PC-3 (cell line): ENCODE results near the gene ATOSA. TPM values are rescaled to one million over a fixed set of nuclear protein-coding genes. Genes with fewer than 3 reads are reported as not detected.

Experiments used
- ATAC-seq: fragments of 200-7000 bp; cut with Tn5 transposase; 2 replicates; pipeline ENCODE4 v1.9.1; 2020; ENCODE audit warnings: mild to moderate bottlenecking, moderate library complexity
- BruUV-seq: library from RNA; stranded (reverse); fragments of 400-500 nt; replicated peaks from 2 replicates; lab custom pipeline; 2021; lab: Mats Ljungman, UMichigan
- CTCF ChIA-PET: fragments of 300-600 bp; sonication (Branson Sonifier 250); formaldehyde crosslinking; loops from one replicate; lab custom pipeline; 2022; ENCODE audit warnings: antibody characterized with exemption; lab: Charles Lee
- POLR2A ChIA-PET: fragments of 300-600 bp; sonication (Branson Sonifier 250); formaldehyde crosslinking; loops from one replicate; lab custom pipeline; 2022; ENCODE audit warnings: antibody characterized with exemption; ENCODE audit not compliant: unreplicated experiment; lab: Charles Lee
- DNase-seq: peaks from one replicate; pipeline ENCODE4 v3.0.0-alpha.2; 2015
- H2AFZ ChIP-seq: fragments of 300-600 bp; sonication (generic); 2 replicates; pipeline ENCODE4 v1.6.0; 2016; ENCODE audit warnings: antibody characterized with exemption, low read length
- H3F3A ChIP-seq: fragments of 300-600 bp; sonication (generic); one replicate; pipeline ENCODE4 v1.6.0; 2017; ENCODE audit warnings: antibody characterized with exemption, low read length, control low read depth, mild to moderate bottlenecking; ENCODE audit not compliant: unreplicated experiment
- H3K27ac ChIP-seq: fragments of 300-600 bp; sonication (generic); 2 replicates; pipeline ENCODE4 v1.5.1; 2016; ENCODE audit warnings: mild to moderate bottlenecking, low read length
- H3K27me3 ChIP-seq: fragments of 300-600 bp; sonication (generic); 2 replicates; pipeline ENCODE4 v1.6.1; 2016; ENCODE audit warnings: low read length, mixed read lengths
- H3K36me3 ChIP-seq: fragments of 300-600 bp; sonication (generic); 2 replicates; pipeline ENCODE4 v1.6.1; 2016; ENCODE audit warnings: low read depth, mixed run types, low read length, mixed read lengths
- H3K4me1 ChIP-seq: fragments of 300-600 bp; sonication (generic); 2 replicates; pipeline ENCODE4 v1.5.1; 2016; ENCODE audit warnings: low read length; ENCODE audit not compliant: insufficient read depth
- H3K4me2 ChIP-seq: fragments of 300-600 bp; sonication (generic); 2 replicates; pipeline ENCODE4 v1.6.0; 2016; ENCODE audit warnings: low read length
- H3K4me3 ChIP-seq: fragments of 300-600 bp; sonication (generic); 2 replicates; pipeline ENCODE4 v1.5.1; 2016; ENCODE audit warnings: mild to moderate bottlenecking, low read length, mixed read lengths
- H3K79me2 ChIP-seq: fragments of 300-600 bp; sonication (generic); 2 replicates; pipeline ENCODE4 v1.6.1; 2017; ENCODE audit warnings: low read length, mixed read lengths
- H3K9ac ChIP-seq: fragments of 300-600 bp; sonication (generic); 2 replicates; pipeline ENCODE4 v1.6.0; 2016; ENCODE audit warnings: mild to moderate bottlenecking, low read length
- H3K9me2 ChIP-seq: fragments of 300-600 bp; sonication (generic); replicated peaks from 2 replicates; pipeline ENCODE4 v1.6.1; 2016; ENCODE audit warnings: mixed run types, low read length, mixed read lengths
- H3K9me3 ChIP-seq: fragments of 300-600 bp; sonication (generic); 2 replicates; pipeline ENCODE4 v1.6.1; 2016; ENCODE audit warnings: low read length, mixed read lengths
- H4K20me1 ChIP-seq: fragments of 300-600 bp; sonication (generic); 2 replicates; pipeline ENCODE4 v1.6.1; 2016; ENCODE audit warnings: low read length, mixed read lengths
- EZH2 ChIP-seq: fragments of 300-600 bp; sonication (generic); IDR thresholded peaks from one replicate; pipeline ENCODE4 v1.6.1; 2017; ENCODE audit warnings: antibody characterized with exemption, mild to moderate bottlenecking, low read length; ENCODE audit not compliant: unreplicated experiment
- EZH2phosphoT487 ChIP-seq: fragments of 300-600 bp; sonication (generic); IDR thresholded peaks from 2 replicates; pipeline ENCODE4 v1.6.1; 2018; ENCODE audit warnings: mild to moderate bottlenecking, antibody characterized with exemption, low read length, borderline replicate concordance
- intact Hi-C: fragments of 100-400 bp; cut with micrococcal nuclease; formaldehyde crosslinking; loops from 2 replicates; pipeline ENCODE4 v1.9.0; 2023
- total RNA-seq: library from RNA; depleted of rRNA; stranded (reverse); fragments of >200 nt; gene quantifications from 2 replicates; pipeline ENCODE4 v1.2.3, GENCODE V29; 2014
- TF ChIP-seq, protein P1 (sequence below): fragments of 300-600 bp; sonication (generic); conservative IDR thresholded peaks from 2 replicates; pipeline ENCODE4 v1.5.1; 2017; ENCODE audit warnings: antibody characterized with exemption, low read depth, mild to moderate bottlenecking, low read length

Gene ATOSA
- total RNA-seq, 1 experiment from 2014 or later = 8.7 TPM

DNA sequence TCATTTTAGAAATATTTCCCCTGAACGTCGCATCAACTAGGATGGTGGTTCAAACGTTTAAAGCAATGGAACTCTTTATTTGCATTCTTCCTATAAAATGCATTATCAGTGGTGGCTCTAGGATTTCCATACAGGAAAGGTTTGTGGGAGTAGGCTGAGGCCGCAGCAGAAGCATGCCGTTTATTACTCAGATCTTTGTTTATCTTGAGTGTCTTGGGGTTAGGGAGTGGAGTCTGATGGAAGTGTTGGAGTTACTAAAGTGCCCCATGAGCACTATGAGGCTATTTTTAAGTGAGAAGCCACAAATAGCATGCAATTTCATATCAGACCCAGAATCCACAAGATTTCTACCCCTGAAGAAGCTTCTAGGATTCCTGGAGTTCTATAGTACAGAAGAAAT lies 26.2 kb downstream of the ATOSA start:
- Histone ChIP-seq H3K9me3 (no peaks in the 10 kb centered on the region), H2AFZ (peak overlapping the region; percentile 4; the same call in 1 of the 2 replicates), H3K79me2 (no peaks in the 10 kb centered on the region), H3K4me1 (peaks cover 65% of the 10 kb centered on the region), H3K27ac (peak overlapping the region; percentile 95), H3K4me3 (peak overlapping the region; percentile 62; the same call in 1 of the 2 replicates), H3K27me3 (no peaks in the 10 kb centered on the region), H3F3A (peaks cover 9% of the 10 kb centered on the region), H3K36me3 (no peaks in the 10 kb centered on the region), H4K20me1 (no peaks in the 10 kb centered on the region), H3K9ac (peak overlapping the region; percentile 67), H3K4me2 (peak overlapping the region; percentile 86), H3K9me2 (no peaks in the 10 kb centered on the region)
- ChIA-PET POLR2A (no interaction called here), CTCF (no interaction called here)
- peak; percentile 65 for ATAC-seq
- peak; percentile 73 for DNase-seq
- intact Hi-C loops = loop anchor here (1.0 to 10.0 kb wide), 4 partner anchors 26 to 322 kb away; partner anchors contain the start of genes ARPP19 and ATOSA
- no TSS peak for BruUV-seq
- TF ChIP-seq EZH2 = no peak
- no peak for TF ChIP-seq EZH2phosphoT487
- TF ChIP-seq, protein P1, sequence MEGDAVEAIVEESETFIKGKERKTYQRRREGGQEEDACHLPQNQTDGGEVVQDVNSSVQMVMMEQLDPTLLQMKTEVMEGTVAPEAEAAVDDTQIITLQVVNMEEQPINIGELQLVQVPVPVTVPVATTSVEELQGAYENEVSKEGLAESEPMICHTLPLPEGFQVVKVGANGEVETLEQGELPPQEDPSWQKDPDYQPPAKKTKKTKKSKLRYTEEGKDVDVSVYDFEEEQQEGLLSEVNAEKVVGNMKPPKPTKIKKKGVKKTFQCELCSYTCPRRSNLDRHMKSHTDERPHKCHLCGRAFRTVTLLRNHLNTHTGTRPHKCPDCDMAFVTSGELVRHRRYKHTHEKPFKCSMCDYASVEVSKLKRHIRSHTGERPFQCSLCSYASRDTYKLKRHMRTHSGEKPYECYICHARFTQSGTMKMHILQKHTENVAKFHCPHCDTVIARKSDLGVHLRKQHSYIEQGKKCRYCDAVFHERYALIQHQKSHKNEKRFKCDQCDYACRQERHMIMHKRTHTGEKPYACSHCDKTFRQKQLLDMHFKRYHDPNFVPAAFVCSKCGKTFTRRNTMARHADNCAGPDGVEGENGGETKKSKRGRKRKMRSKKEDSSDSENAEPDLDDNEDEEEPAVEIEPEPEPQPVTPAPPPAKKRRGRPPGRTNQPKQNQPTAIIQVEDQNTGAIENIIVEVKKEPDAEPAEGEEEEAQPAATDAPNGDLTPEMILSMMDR = no peak

DNA sequence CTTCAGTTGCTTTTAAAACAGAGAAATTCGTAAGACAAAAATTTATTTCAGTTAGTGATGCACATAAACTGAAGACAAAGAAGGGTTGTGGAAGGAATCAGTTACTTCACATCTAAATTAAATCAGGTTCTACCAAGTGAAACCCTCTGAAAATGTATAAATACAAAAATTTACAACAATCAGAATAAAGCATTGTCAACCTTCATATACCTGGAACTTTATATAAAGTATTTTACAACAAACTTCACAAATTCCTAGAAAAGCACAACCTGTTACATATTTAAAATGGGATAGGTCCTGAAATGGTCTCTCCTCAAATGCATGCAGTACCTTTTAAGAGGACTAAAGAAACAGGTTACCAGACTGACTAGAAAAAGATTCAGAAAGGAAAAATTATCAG lies 26.9 kb downstream of the ATOSA start:
- Histone ChIP-seq H3K4me2 (peak overlapping the region; percentile 86), H3K4me1 (peaks cover 58% of the 10 kb centered on the region), H3K9me3 (no peaks in the 10 kb centered on the region), H3K9me2 (no peaks in the 10 kb centered on the region), H3K36me3 (no peaks in the 10 kb centered on the region), H3K79me2 (no peaks in the 10 kb centered on the region), H3K9ac (peak overlapping the region; percentile 67; the same call in 1 of the 2 replicates), H3F3A (peaks cover 9% of the 10 kb centered on the region), H4K20me1 (no peaks in the 10 kb centered on the region), H2AFZ (peak overlapping the region; percentile 82; the same call in 1 of the 2 replicates), H3K27ac (peak overlapping the region; percentile 95), H3K4me3 (peak overlapping the region; percentile 62; the same call in 1 of the 2 replicates), H3K27me3 (no peaks in the 10 kb centered on the region)
- BruUV-seq = no TSS peak
- DNase-seq = no peak
- TF ChIP-seq EZH2 (no peak), EZH2phosphoT487 (no peak)
- TF ChIP-seq, protein P1 = no peak
- no peak for ATAC-seq
- ChIA-PET CTCF (no interaction called here), POLR2A (no interaction called here)
- intact Hi-C loops = loop anchor here (2.0 to 10.0 kb wide), 2 partner anchors 27 to 87 kb away; partner anchors contain the start of genes ARPP19 and ATOSA

DNA sequence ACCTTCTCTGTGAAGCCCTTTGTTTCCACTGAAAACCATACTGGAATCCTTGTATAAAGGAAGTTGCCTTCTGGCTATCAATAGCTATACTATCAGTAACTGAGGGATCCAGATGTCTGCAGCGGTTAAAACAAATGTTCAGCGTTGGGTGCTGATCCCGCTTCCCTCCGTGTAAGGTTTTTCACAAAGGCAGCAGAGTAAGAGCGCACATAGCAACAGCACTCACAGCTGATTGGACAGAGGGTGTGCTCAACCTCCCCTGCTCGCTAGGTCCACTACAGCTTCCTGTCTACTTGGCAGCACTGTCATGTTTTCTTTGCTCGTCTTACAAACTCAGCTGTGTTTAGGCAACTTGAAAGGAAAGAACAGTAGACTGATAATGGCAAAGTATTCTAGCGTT lies 27.3 kb downstream of the ATOSA start:
- Histone ChIP-seq H3K4me1 (peaks cover 54% of the 10 kb centered on the region), H3K4me3 (peak overlapping the region; percentile 62), H3K9me3 (no peaks in the 10 kb centered on the region), H3K9me2 (no peaks in the 10 kb centered on the region), H3K27ac (peak overlapping the region; percentile 95), H3K4me2 (peak overlapping the region; percentile 86), H3F3A (peaks cover 9% of the 10 kb centered on the region), H3K9ac (peak overlapping the region; percentile 67), H3K27me3 (no peaks in the 10 kb centered on the region), H3K36me3 (no peaks in the 10 kb centered on the region), H3K79me2 (no peaks in the 10 kb centered on the region), H2AFZ (peak overlapping the region; percentile 82), H4K20me1 (no peaks in the 10 kb centered on the region)
- POLR2A ChIA-PET = no interaction called here
- BruUV-seq = no TSS peak
- no peak for TF ChIP-seq EZH2phosphoT487
- TF ChIP-seq, protein P1 = no peak
- TF ChIP-seq EZH2 = no peak
- CTCF ChIA-PET = no interaction called here
- intact Hi-C loops = loop anchor here (2.0 to 10.0 kb wide), 2 partner anchors 27 to 87 kb away; partner anchors contain the start of genes ARPP19 and ATOSA
- peak; percentile 84 for ATAC-seq
- peak; percentile 71 for DNase-seq
